NCI-H1048 (cell line): ENCODE data around the gene XYLB.

Experiments
- DNase-seq: peaks from one replicate; lab custom pipeline; 2025; lab: John Stamatoyannopoulos, UW

The XYLB gene

DNA sequence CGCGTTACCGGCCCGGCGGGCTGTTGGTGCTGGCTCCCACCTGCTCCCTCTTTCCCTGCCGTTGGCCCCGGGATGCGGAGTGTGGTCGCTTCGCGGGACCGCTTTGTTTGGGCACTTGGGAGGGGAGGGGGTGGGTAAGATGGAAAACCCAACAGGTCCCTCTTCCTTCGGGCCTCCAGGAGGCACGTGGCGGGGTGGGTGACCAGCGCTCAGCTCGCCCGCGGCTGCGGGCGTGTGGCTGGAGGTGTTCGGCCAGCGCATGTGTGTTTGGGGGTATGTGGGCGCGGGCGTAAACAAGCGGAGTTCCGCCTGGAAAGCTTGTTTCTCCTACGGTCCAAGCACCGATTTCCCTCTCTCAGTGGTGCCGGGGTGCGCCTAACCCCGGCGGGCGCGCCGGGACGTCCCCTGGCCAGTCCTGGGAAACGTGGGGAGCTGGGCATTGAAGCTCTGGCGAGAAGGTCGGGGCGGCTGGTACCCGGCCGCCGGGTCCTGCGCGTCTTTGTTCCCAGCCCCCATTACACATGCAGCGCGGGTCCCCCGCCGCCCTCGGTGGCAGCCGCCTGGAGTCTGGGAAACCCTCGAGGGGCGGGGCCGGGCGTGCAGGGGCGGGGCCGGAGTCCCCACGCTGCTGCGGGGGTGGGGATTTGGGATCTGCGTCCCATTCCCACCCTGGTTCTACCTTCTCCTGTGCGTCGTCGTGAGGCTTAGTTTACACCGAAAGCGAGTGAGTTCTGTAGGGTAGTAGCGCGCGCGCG, 108.5 kb downstream of the XYLB start:
- peak; percentile 62 for DNase-seq

DNA sequence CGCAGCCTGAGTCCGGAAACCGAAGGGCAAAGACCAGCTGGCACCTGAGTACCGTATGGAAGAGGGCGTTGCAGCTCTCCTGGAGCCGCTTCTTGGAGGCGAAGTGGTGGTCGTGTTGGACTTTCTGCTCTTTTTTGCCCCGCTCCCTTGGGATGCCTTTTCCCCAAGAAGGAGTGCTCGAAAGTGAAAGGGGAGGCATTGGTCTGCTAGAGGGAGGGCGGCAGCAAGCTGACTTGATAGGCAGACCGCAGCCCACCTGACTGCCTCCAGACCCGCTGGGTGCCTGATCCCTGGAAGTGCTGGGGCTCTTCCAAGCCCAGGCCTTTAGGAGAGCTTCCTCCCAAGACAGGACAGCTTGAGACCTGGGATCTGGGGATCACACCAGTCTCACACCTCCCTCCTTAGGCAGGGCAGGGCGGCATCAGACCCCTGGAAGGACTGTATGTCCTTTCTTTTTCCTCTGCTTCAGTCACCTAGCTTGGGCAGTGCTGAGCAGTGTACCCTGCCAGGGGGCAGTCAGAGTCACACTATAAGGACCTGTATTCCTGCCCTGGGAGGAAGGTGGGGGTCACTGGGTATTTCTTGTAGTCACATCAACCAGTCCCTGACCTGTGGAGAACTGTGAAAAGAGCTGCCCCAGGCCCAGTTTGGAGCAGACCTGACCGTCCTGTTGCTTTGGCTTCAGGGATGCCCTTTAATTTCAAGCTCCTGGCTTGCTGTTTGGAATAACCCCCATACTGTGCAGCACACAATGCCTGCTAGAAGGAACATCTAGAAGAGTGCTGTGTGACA, 109.2 kb downstream of the XYLB start:
- no peak for DNase-seq

DNA sequence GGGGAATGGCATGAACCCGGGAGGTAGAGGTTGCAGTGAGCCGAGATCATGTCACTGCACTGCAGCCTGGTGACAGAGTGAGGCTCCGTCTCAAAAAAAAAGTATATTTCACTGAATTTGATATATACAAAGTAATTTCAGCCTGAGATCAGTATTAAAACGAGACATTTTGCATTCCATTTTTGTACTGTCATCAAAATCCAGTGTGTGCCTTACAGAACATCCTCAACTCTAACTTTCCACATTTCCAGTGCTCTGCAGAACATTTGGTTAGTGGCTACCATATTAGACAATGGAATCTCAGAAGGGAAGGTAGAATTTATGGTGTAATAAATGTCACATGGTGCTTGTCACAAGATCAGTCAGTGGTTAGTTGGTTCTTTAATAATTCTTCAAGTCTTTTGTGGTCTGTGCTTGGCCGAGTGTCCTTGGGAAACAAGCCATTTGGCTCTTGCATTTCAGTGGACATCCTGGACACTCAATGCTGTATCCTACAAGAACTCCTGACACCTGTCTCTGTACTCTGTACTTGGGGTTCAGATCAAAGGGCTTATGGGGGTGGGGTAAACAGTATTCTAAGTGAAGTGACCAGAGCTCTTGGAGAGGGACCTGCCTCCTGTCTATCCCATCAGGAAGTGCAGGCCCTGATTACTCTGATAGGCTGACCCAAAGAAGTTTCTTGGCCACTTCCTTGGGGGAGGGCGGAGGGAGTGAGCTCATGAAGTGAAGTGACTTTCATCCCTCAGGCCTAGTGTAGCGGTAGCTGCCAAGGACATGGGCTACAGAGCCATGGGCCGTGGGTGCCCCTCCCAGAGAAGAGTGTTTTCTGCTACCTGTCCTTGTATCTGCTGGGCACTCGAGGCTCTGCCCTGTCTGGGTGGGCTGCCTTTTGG, 110.8 kb downstream of the XYLB start:
- no peak for DNase-seq

DNA sequence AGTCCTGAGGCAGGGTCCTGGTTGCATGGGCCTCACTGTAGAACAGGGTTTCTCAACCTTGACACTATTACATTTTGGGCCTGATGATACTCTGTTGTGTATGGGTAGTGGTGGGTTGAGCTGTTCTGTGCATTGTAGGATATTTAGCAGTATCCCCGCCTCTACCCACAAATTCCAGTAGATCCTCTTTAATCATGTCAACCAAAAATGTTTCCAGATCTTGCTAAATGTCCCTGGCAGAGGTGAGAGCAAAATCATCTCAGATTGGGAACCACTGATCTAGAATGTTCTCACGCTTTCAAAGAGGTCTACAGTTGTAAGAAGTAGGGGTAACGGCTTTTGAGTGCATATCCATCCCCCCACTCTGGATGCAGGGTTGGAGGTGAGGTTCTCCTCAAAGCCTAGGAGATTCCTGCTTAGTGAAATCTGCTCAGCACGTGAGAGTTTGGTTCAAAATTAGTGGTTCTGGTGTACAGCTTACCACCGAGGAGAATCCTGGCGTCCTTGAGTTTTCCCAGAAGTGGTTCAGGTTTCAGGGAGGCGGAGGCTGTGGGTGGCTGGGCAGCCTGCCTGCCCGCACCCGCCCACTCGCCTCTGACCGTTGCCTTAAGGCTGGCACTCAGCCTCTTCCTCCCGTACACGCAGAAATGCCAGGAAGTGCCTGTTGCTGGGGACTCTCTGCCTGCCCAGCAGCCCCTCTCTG, 112.4 kb downstream of the XYLB start:
- DNase-seq: no peak

DNA sequence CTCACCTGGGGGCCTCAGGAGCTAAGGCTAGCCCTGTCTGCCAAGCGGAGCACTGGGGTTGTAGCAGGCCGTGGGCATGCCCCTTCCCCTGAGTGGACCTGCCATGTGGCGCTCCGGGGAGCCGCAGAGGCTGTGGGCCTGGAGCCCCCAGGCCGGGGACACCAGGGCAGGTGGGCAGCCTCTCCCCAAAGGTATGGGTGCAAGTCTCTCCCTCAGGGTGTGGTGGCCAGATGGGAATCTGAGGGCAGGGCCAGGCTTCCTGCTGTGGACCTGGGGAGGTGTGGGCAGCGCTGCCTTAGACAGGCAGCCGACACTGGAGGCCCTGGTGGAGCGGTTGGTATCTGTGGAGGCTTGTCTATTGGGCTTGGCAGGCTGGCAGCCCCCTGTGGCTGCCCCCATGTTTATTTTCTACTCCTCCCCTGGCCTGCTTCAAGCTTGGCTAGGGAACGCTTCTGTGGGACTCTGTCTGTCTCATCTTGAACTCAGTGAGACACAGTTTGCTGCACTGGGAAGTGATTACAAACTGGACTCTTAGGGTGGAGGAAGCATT, 113.0 kb downstream of the XYLB start:
- DNase-seq: no peak

DNA sequence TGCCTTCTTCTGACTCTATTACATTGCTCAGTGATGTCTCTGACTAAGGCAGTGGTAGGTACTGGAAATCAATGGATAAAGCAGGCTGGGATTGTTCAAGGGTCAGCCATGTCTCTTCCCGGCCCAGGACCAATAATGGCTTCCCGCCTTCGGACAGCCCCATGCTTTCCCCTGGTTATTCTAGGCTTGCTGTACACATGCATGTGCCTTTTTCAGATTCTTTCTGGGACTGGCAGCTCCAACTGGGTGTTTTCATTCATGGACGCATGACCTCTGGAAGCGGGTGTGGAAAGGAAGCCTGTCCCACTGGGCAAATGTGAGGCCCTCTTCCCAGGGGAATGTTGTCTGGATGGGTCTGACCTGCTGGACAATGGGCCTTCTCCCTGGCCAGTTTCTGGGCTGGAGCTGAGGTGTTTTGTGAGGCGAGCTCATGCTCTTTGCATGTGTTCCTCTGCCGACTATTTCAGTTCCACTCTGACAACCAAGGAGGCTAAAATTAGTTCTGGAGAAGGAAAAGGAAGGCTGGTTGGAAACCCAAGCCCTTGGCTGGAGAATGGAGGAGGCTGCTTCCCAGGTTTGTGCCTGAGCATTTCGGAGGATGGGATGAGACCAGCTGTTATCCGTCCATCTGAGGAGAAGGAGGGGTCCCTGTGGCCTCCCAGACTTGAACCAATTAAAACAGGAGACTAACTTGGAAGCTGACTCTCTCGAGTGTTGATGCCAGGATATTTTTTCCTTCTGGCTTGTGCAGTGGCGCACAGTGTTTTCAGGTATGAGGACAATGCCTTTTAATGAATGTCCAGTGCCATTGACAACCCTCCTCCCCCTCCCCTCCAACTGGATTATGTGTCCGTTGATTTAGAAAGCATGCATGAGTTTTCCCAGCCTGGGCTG, 114.0 kb downstream of the XYLB start:
- DNase-seq: no peak
